OCI-LY1 (cell line): Measurements from ENCODE around the gene TRIL.

ENCODE experiments used
- H2AFZ ChIP-seq: fragments of 200-600 bp; sonication (generic), shearing (Covaris generic); 2 replicates; pipeline ENCODE4 v1.6.0; 2014; ENCODE audit warnings: antibody characterized with exemption, mild to moderate bottlenecking, low read length
- H3F3A ChIP-seq: fragments of 200-600 bp; sonication (generic), shearing (Covaris generic); 2 replicates; pipeline ENCODE4 v1.6.0; 2014; ENCODE audit warnings: mild to moderate bottlenecking, antibody characterized with exemption, low read length, moderate library complexity; ENCODE audit not compliant: insufficient read depth
- H3K27ac ChIP-seq: fragments of 200-600 bp; sonication (generic); 2 replicates; pipeline ENCODE4 v1.5.1; 2014; ENCODE audit warnings: low read length, mixed run types, mild to moderate bottlenecking, low read depth; ENCODE audit not compliant: poor library complexity, severe bottlenecking
- H3K27me3 ChIP-seq: fragments of 200-600 bp; sonication (generic); 2 replicates; pipeline ENCODE4 v1.6.0; 2014; ENCODE audit warnings: antibody characterized with exemption, mild to moderate bottlenecking, low read length, moderate library complexity; ENCODE audit not compliant: insufficient read depth
- H3K36me3 ChIP-seq: fragments of 200-600 bp; sonication (generic); 2 replicates; pipeline ENCODE4 v1.6.1; 2014; ENCODE audit warnings: mild to moderate bottlenecking, antibody characterized with exemption, low read length, moderate library complexity, mixed read lengths; ENCODE audit not compliant: insufficient read depth
- H3K4me1 ChIP-seq: fragments of 200-600 bp; sonication (generic); 2 replicates; pipeline ENCODE4 v1.5.1; 2014; ENCODE audit warnings: mild to moderate bottlenecking, low read length, moderate library complexity; ENCODE audit not compliant: insufficient read depth, severe bottlenecking
- H3K4me2 ChIP-seq: fragments of 200-600 bp; sonication (generic), shearing (Covaris generic); 2 replicates; pipeline ENCODE4 v1.6.1; 2014; ENCODE audit warnings: low read length
- H3K4me3 ChIP-seq: fragments of 200-600 bp; sonication (generic); 2 replicates; pipeline ENCODE4 v1.5.1; 2014; ENCODE audit warnings: low read length, low read depth, mild to moderate bottlenecking, mixed read lengths; ENCODE audit not compliant: poor library complexity, severe bottlenecking
- H3K79me2 ChIP-seq: fragments of 200-600 bp; shearing (Covaris generic); 2 replicates; pipeline ENCODE4 v1.6.1; 2016; ENCODE audit warnings: mixed run types, low read length, mixed read lengths; ENCODE audit not compliant: insufficient read depth
- H3K9ac ChIP-seq: fragments of 200-600 bp; sonication (generic), shearing (Covaris generic); 2 replicates; pipeline ENCODE4 v1.6.1; 2014; ENCODE audit warnings: mild to moderate bottlenecking, low read length, mixed read lengths
- H3K9me2 ChIP-seq: fragments of 200-600 bp; sonication (generic), shearing (Covaris generic); 2 replicates; pipeline ENCODE4 v1.6.1; 2014; ENCODE audit warnings: low read depth, mild to moderate bottlenecking, low read length, mixed read lengths
- H3K9me3 ChIP-seq: fragments of 200-600 bp; shearing (Covaris generic); 2 replicates; pipeline ENCODE4 v1.6.1; 2014; ENCODE audit warnings: low read length, mixed read lengths
- H4K20me1 ChIP-seq: fragments of 200-600 bp; sonication (generic), shearing (Covaris generic); 2 replicates; pipeline ENCODE4 v1.6.0; 2016; ENCODE audit warnings: mild to moderate bottlenecking, low read length; ENCODE audit not compliant: insufficient read depth
- EZH2 ChIP-seq: fragments of 200-600 bp; sonication (generic), shearing (Covaris generic); IDR thresholded peaks from 2 replicates; pipeline ENCODE4 v1.8.0; 2017; ENCODE audit warnings: borderline replicate concordance, mixed run types, mild to moderate bottlenecking, antibody characterized with exemption, low read length, moderate library complexity, mixed read lengths
- TF ChIP-seq, protein P1 (sequence below): fragments of 200-600 bp; sonication (generic), shearing (Covaris generic); IDR thresholded peaks from 2 replicates; pipeline ENCODE4 v1.5.1; 2017; ENCODE audit warnings: mild to moderate bottlenecking, antibody characterized with exemption, low read length, moderate library complexity, mixed read lengths

The TRIL gene

DNA sequence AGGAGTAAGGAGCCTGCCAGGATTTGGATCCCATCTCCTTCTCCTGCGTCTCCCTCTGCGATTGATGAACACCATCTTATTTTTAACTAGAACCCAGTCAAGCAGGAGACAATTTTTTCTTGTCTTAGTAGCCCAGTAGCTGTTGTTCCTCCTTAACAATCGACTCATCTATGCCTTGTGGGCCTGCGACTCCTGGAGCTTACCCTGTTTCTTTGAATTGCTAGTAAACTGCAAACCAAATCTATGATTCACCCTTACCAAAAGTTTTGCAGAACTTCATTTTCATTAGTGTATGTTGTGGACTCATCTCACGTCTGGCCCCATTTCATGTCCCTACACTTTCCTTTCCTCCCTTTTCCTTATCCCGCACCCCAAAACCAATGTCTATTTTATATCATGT, 37.7 kb downstream of the TRIL start:
- Histone ChIP-seq H3K9ac (no peak overlapping the region), H4K20me1 (no peaks in the 10 kb centered on the region), H3K4me1 (no peaks in the 10 kb centered on the region), H3K9me2 (no peaks in the 10 kb centered on the region), H2AFZ (no peak overlapping the region), H3F3A (no peaks in the 10 kb centered on the region), H3K4me2 (no peak overlapping the region), H3K4me3 (no peak overlapping the region), H3K27ac (no peak overlapping the region), H3K36me3 (no peaks in the 10 kb centered on the region), H3K9me3 (no peaks in the 10 kb centered on the region), H3K27me3 (peaks cover 2% of the 10 kb centered on the region; the same call in 1 of the 2 replicates), H3K79me2 (no peaks in the 10 kb centered on the region)
- TF ChIP-seq, protein P1, sequence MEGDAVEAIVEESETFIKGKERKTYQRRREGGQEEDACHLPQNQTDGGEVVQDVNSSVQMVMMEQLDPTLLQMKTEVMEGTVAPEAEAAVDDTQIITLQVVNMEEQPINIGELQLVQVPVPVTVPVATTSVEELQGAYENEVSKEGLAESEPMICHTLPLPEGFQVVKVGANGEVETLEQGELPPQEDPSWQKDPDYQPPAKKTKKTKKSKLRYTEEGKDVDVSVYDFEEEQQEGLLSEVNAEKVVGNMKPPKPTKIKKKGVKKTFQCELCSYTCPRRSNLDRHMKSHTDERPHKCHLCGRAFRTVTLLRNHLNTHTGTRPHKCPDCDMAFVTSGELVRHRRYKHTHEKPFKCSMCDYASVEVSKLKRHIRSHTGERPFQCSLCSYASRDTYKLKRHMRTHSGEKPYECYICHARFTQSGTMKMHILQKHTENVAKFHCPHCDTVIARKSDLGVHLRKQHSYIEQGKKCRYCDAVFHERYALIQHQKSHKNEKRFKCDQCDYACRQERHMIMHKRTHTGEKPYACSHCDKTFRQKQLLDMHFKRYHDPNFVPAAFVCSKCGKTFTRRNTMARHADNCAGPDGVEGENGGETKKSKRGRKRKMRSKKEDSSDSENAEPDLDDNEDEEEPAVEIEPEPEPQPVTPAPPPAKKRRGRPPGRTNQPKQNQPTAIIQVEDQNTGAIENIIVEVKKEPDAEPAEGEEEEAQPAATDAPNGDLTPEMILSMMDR: no peak
- no peak for TF ChIP-seq EZH2

DNA sequence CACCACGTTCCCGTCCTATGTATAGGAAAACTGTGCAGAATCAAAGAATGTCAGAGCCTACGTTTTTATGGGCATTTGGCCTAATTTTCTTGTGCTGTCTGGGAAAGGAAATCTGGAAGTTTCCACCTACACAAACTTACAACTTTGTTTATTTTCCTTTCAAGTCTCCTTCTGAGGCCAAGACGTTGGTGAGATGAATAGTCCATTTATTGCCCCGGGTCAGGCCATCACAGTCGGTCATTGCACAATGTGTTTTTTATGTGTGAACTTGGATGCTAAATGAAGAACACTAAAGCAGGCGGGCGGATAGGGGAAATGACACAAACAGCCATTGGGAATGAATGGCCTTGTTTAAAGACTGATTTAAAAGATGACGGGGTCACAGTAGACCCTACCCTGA, 38.6 kb downstream of the TRIL start:
- Histone ChIP-seq H3K27me3 (no peaks in the 10 kb centered on the region), H3K9me3 (no peaks in the 10 kb centered on the region), H3K9me2 (no peaks in the 10 kb centered on the region), H3K27ac (no peak overlapping the region), H3K36me3 (no peaks in the 10 kb centered on the region), H3K4me3 (no peak overlapping the region), H4K20me1 (no peaks in the 10 kb centered on the region), H3K4me1 (no peaks in the 10 kb centered on the region), H3K4me2 (no peak overlapping the region), H2AFZ (no peak overlapping the region), H3K9ac (no peak overlapping the region), H3F3A (no peaks in the 10 kb centered on the region), H3K79me2 (no peaks in the 10 kb centered on the region)
- TF ChIP-seq, protein P1: no peak
- TF ChIP-seq EZH2: no peak

DNA sequence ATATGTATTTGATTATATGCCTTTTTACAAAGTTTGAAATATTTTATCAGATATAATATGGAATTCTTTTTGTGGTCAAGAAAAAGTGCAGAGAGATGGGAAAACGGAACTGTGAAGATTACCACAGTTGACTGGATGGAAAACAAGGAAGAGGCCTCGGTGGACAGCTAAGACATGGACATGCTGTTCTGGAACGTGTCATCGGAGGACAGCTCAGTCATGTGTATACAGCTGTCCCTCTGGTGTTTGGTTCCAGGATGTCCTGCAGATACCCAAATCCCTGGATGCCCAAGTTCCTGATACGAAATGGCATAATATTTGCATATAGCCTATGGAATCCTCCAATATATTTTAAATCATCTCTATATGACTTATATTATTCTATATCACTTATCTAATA, 49.4 kb downstream of the TRIL start:
- TF ChIP-seq EZH2: no peak
- TF ChIP-seq, protein P1: no peak
- no peak overlapping the region for H3K9ac ChIP-seq
- no peak overlapping the region for H3K4me2 ChIP-seq
- no peaks in the 10 kb centered on the region for H4K20me1 ChIP-seq
- no peaks in the 10 kb centered on the region for H3K36me3 ChIP-seq
- H3K79me2 ChIP-seq: no peaks in the 10 kb centered on the region
- no peaks in the 10 kb centered on the region for H3F3A ChIP-seq
- no peak overlapping the region for H3K27ac ChIP-seq
- no peak overlapping the region for H3K4me3 ChIP-seq
- H3K4me1 ChIP-seq: no peaks in the 10 kb centered on the region
- no peaks in the 10 kb centered on the region; the same call in 1 of the 2 replicates for H3K27me3 ChIP-seq
- no peak overlapping the region for H2AFZ ChIP-seq
- H3K9me3 ChIP-seq: no peaks in the 10 kb centered on the region
- H3K9me2 ChIP-seq: no peaks in the 10 kb centered on the region
